SK-N-SH (cell line): Measurements from ENCODE around the gene SLC35A5. TPM values are rescaled to one million over a fixed set of nuclear protein-coding genes. Genes with fewer than 3 reads are reported as not detected.

Experiments used
- CTCF ChIA-PET: fragments of 300-600, 350-600 bp; formaldehyde crosslinking; extraction: SDS; loops from one replicate; lab custom pipeline; 2021; lab: Yijun Ruan, JAX
- POLR2A ChIA-PET: fragments of 350-600 bp; sonication (Branson Sonifier 250); formaldehyde crosslinking; extraction: SDS; loops from one replicate; lab custom pipeline; 2020; ENCODE audit warnings: antibody characterized with exemption, inconsistent platforms; lab: Yijun Ruan, JAX
- DNase-seq: peaks from one replicate; pipeline ENCODE4 v3.0.0; 2012
- H2AFZ ChIP-seq: fragments of 200-600 bp; sonication (generic); 2 replicates; pipeline ENCODE4 v1.8.1; 2016; ENCODE audit warnings: antibody characterized with exemption, mild to moderate bottlenecking, low read depth
- H3F3A ChIP-seq: fragments of 200-600 bp; sonication (generic); replicated peaks from 2 replicates; pipeline ENCODE3; 2016; ENCODE audit warnings: antibody characterized with exemption, mild to moderate bottlenecking; ENCODE audit not compliant: insufficient read depth
- H3K27ac ChIP-seq, 2 experiments: fragments of 200-500 bp in 1 of 2; fragments of 200-600 bp in 1 of 2; sonication (Bioruptor generic) in 1 of 2; sonication (generic), shearing (Covaris generic) in 1 of 2; 2 replicates each; pipeline versions ENCODE4 v1.5.1 to v1.6.1; 2014 to 2016; ENCODE audit warnings: low read depth in 2 of 2, inconsistent platforms in 1 of 2, low read length in 1 of 2, mild to moderate bottlenecking in 1 of 2, mixed read lengths in 1 of 2
- H3K27me3 ChIP-seq: fragments of 200-600 bp; sonication (generic), shearing (Covaris generic); 2 replicates; pipeline ENCODE4 v1.6.1; 2016; ENCODE audit warnings: mixed run types; ENCODE audit not compliant: insufficient read depth
- H3K36me3 ChIP-seq, 2 experiments: fragments of 200-500 bp in 1 of 2; fragments of 200-600 bp in 1 of 2; sonication (Bioruptor generic) in 1 of 2; sonication (generic) in 1 of 2; replicated peaks in 1 of 2; 2 replicates each; pipeline versions ENCODE3 to v1.5.1; 2014 to 2016; ENCODE audit warnings: low read length in 1 of 2, mild to moderate bottlenecking in 1 of 2; ENCODE audit not compliant: insufficient read depth in 2 of 2, control insufficient read depth in 1 of 2
- H3K4me1 ChIP-seq, 2 experiments: fragments of 200-500 bp in 1 of 2; fragments of 200-600 bp in 1 of 2; sonication (Bioruptor generic) in 1 of 2; sonication (generic), shearing (Covaris generic) in 1 of 2; 2 replicates each; pipeline versions ENCODE4 v1.5.1 to v1.6.1; 2014 to 2016; ENCODE audit warnings: low read depth in 1 of 2, low read length in 1 of 2, mixed run types in 1 of 2; ENCODE audit not compliant: insufficient read depth in 2 of 2, control insufficient read depth in 1 of 2
- H3K4me2 ChIP-seq: fragments of 200-600 bp; sonication (generic), shearing (Covaris generic); 2 replicates; pipeline ENCODE4 v1.6.1; 2017; ENCODE audit warnings: mixed run types
- H3K4me3 ChIP-seq, 2 experiments: fragments of 200-500 bp in 1 of 2; fragments of 200-600 bp in 1 of 2; sonication (Bioruptor generic) in 1 of 2; sonication (generic), shearing (Covaris generic) in 1 of 2; 2 replicates each; pipeline versions ENCODE4 v1.5.1 to v1.8.1; 2014 to 2016; ENCODE audit warnings: low read depth in 2 of 2, inconsistent platforms in 1 of 2, low read length in 1 of 2, mild to moderate bottlenecking in 1 of 2, mixed read lengths in 1 of 2, moderate library complexity in 1 of 2
- H3K79me2 ChIP-seq: fragments of 200-600 bp; sonication (generic); 2 replicates; pipeline ENCODE4 v1.8.1; 2017; ENCODE audit warnings: mild to moderate bottlenecking; ENCODE audit not compliant: insufficient read depth
- H3K9ac ChIP-seq: fragments of 200-600 bp; sonication (generic); 2 replicates; pipeline ENCODE4 v1.6.1; 2017; ENCODE audit warnings: mixed run types
- H3K9me2 ChIP-seq: fragments of 200-600 bp; sonication (generic); 2 replicates; pipeline ENCODE4 v1.6.1; 2017; ENCODE audit warnings: mixed run types
- H3K9me3 ChIP-seq: fragments of 200-600 bp; sonication (generic); 2 replicates; pipeline ENCODE4 v1.6.1; 2017; ENCODE audit warnings: mixed run types, mild to moderate bottlenecking, moderate library complexity
- H4K20me1 ChIP-seq: fragments of 200-600 bp; sonication (generic); 2 replicates; pipeline ENCODE4 v1.6.1; 2017; ENCODE audit warnings: mild to moderate bottlenecking, mixed run types; ENCODE audit not compliant: insufficient read depth
- EZH2phosphoT487 ChIP-seq: fragments of 200-600 bp; sonication (generic); IDR thresholded peaks from 2 replicates; pipeline ENCODE4 v1.6.1; 2017; ENCODE audit warnings: low read depth, mixed run types, mild to moderate bottlenecking, antibody characterized with exemption, moderate library complexity, borderline replicate concordance
- FOXM1 ChIP-seq: IDR thresholded peaks from 2 replicates; pipeline ENCODE4 v1.4.0; 2012; ENCODE audit warnings: low read depth, mild to moderate bottlenecking
- GABPA ChIP-seq: IDR thresholded peaks from 2 replicates; pipeline ENCODE4 v1.4.0; 2012; ENCODE audit warnings: low read depth, mild to moderate bottlenecking
- GATA2 ChIP-seq: sonication (generic); formaldehyde crosslinking; IDR thresholded peaks from 2 replicates; pipeline ENCODE4 v1.5.0; 2020; ENCODE audit warnings: mild to moderate bottlenecking, missing genetic modification reagents
- JUND ChIP-seq: IDR thresholded peaks from 2 replicates; pipeline ENCODE4 v1.4.0; 2012
- MAX ChIP-seq: IDR thresholded peaks from 2 replicates; pipeline ENCODE4 v1.4.0; 2012; ENCODE audit warnings: low read depth
- PBX3 ChIP-seq: IDR thresholded peaks from 2 replicates; pipeline ENCODE4; 2012
- RAD21 ChIP-seq: IDR thresholded peaks from 2 replicates; pipeline ENCODE4 v1.6.1; 2012; ENCODE audit warnings: mild to moderate bottlenecking, low read length
- RXRA ChIP-seq: IDR thresholded peaks from 2 replicates; pipeline ENCODE4 v1.4.0; 2012; ENCODE audit warnings: low read depth, mild to moderate bottlenecking, borderline replicate concordance
- TAF1 ChIP-seq: IDR thresholded peaks from 2 replicates; pipeline ENCODE4 v1.6.1; 2012; ENCODE audit warnings: low read depth, mild to moderate bottlenecking, low read length, moderate library complexity, borderline replicate concordance
- TCF12 ChIP-seq: IDR thresholded peaks from 2 replicates; pipeline ENCODE4 v1.4.0; 2012
- TEAD4 ChIP-seq: IDR thresholded peaks from 2 replicates; pipeline ENCODE4 v1.4.0; 2012; ENCODE audit warnings: mild to moderate bottlenecking, borderline replicate concordance; ENCODE audit not compliant: insufficient read depth
- USF1 ChIP-seq: IDR thresholded peaks from 2 replicates; pipeline ENCODE4 v1.4.0; 2012; ENCODE audit warnings: low read depth, borderline replicate concordance
- YY1 ChIP-seq: IDR thresholded peaks from 2 replicates; pipeline ENCODE4 v1.4.0; 2012; ENCODE audit warnings: low read depth, mild to moderate bottlenecking
- polyA plus RNA-seq, 3 experiments: library from polyadenylated mRNA; depleted of rRNA; stranded (reverse); fragments of >200 nt; gene quantifications; 2 replicates each; pipeline ENCODE4 v1.2.3, GENCODE V29; 2012
- TF ChIP-seq, protein P1 (sequence below): fragments of 200-600 bp; sonication (generic); IDR thresholded peaks from 2 replicates; pipeline ENCODE4 v1.6.1; 2017; ENCODE audit warnings: antibody characterized with exemption, mild to moderate bottlenecking, moderate library complexity
- TF ChIP-seq, protein P2 (sequence below): fragments of 150-350 bp; IDR thresholded peaks from 2 replicates; pipeline ENCODE4 v1.6.1; 2016; ENCODE audit warnings: mild to moderate bottlenecking, low read depth, low read length

The SLC35A5 gene
- polyA plus RNA-seq, 1 of the 3 experiments (the other 2 are of a cell fraction) = 16.0 TPM

- no peak for DNase-seq
- no peak overlapping the region for H3K27ac ChIP-seq
- no peaks in the 10 kb centered on the region for H3K9me3 ChIP-seq
- no peak overlapping the region for H3K4me2 ChIP-seq
- H3K9ac ChIP-seq = no peak overlapping the region
- TF ChIP-seq RXRA (no peak), PBX3 (no peak), TAF1 (no peak), TEAD4 (no peak), JUND (no peak), RAD21 (no peak), YY1 (no peak), EZH2phosphoT487 (no peak), USF1 (no peak), GATA2 (CRISPR knock-in tag) (no peak), GABPA (no peak), MAX (no peak), FOXM1 (no peak), TCF12 (no peak)
- TF ChIP-seq, protein P1, sequence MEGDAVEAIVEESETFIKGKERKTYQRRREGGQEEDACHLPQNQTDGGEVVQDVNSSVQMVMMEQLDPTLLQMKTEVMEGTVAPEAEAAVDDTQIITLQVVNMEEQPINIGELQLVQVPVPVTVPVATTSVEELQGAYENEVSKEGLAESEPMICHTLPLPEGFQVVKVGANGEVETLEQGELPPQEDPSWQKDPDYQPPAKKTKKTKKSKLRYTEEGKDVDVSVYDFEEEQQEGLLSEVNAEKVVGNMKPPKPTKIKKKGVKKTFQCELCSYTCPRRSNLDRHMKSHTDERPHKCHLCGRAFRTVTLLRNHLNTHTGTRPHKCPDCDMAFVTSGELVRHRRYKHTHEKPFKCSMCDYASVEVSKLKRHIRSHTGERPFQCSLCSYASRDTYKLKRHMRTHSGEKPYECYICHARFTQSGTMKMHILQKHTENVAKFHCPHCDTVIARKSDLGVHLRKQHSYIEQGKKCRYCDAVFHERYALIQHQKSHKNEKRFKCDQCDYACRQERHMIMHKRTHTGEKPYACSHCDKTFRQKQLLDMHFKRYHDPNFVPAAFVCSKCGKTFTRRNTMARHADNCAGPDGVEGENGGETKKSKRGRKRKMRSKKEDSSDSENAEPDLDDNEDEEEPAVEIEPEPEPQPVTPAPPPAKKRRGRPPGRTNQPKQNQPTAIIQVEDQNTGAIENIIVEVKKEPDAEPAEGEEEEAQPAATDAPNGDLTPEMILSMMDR = no peak
- TF ChIP-seq, protein P2, sequence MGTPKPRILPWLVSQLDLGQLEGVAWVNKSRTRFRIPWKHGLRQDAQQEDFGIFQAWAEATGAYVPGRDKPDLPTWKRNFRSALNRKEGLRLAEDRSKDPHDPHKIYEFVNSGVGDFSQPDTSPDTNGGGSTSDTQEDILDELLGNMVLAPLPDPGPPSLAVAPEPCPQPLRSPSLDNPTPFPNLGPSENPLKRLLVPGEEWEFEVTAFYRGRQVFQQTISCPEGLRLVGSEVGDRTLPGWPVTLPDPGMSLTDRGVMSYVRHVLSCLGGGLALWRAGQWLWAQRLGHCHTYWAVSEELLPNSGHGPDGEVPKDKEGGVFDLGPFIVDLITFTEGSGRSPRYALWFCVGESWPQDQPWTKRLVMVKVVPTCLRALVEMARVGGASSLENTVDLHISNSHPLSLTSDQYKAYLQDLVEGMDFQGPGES = no peak
- ChIA-PET CTCF (interaction anchor here (2.2 to 2.4 kb wide), 2 partner anchors 20 to 41 kb away, joined by 5 to 10 read pairs; no protein-coding TSS in a partner anchor), POLR2A (no interaction called here)
- H2AFZ ChIP-seq = no peak overlapping the region
- H3K27me3 ChIP-seq = no peaks in the 10 kb centered on the region
- H3K9me2 ChIP-seq = no peaks in the 10 kb centered on the region
- no peaks in the 10 kb centered on the region for H3K79me2 ChIP-seq
- H3F3A ChIP-seq = peaks cover 32% of the 10 kb centered on the region
- no peaks in the 10 kb centered on the region for H4K20me1 ChIP-seq
- peaks cover 4 to 5% of the 10 kb centered on the region in 2 experiments; a peak in 3 of 4 replicates for H3K4me1 ChIP-seq
- H3K36me3 ChIP-seq = peaks cover 25 to 59% of the 10 kb centered on the region in 2 experiments
- H3K4me3 ChIP-seq = no peak overlapping the region
These were observed 40.5 kb downstream of the SLC35A5 start for GRCh38 chr3:112602217-112602838.
